GM19468 (cell line): ENCODE measurements around the gene PDE4D.

ENCODE experiments used
- ATAC-seq: cut with Tn5 transposase; IDR thresholded peaks from one replicate; pipeline ENCODE4 v1.9.1; 2021; ENCODE audit warnings: mild to moderate bottlenecking, moderate library complexity, moderate number of reproducible peaks; ENCODE audit not compliant: unreplicated experiment; ENCODE audit errors: extremely low read depth

The PDE4D gene

DNA sequence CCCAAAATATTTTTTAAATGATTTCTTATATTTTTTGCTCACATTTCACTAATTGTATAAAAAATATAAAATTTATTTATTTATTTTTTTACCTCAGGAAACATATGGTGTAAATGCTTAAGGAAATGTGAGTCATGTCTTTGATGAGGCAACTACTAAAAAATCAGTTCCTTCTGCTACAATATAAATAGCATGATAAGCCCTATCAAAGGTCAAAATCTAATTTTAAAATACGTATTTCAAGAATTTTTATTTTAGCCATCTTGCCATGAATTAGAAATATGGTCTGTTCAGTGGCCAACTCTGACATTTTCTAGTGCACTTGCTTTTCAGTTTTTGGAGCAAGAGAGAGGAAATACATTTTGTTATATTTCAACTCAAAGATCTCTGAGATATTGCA is 50.5 kb downstream of the PDE4D start:
- no peak for ATAC-seq

DNA sequence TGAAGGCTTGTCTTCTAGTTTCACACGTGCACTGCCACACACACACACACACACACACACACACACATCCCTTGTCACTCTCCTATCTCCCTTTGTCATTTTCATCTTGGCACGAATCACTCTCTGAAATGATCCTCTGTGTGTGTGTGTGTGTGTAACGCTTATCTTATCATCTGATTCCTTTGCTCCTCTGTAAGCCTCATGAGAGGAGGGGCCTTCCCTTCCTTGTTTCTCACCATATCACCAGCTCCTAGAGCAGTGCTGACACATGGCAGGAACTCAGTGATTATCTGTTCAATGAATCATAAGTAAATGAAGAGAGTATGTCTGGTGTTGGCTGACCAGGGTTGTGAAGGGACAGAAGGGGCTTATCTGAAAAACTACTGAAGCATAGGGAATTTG is 53.3 kb downstream of the PDE4D start:
- no peak for ATAC-seq

DNA sequence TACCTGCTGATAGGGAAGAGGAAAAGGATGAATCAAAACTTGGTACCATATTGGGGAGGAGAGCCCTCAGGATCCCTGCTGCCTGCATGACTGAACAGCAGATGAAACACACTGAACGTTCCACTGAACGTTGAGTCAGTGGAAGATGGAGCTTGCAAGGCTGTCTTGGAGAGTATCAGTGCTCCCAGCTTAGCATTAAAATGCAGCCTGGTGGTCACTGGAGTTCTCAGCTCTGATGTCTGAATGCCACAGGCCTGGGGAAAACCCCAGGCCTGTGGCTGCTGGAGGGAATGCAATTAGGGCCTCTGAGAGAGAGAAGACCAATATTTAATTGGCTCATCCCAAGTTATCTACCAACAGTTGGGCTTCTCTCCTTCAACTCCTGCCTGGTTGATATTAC is 54.5 kb downstream of the PDE4D start:
- ATAC-seq = no peak

GRCh38 chr5:59838067-59838466 is 55.5 kb downstream of the PDE4D start:
- no peak for ATAC-seq

DNA sequence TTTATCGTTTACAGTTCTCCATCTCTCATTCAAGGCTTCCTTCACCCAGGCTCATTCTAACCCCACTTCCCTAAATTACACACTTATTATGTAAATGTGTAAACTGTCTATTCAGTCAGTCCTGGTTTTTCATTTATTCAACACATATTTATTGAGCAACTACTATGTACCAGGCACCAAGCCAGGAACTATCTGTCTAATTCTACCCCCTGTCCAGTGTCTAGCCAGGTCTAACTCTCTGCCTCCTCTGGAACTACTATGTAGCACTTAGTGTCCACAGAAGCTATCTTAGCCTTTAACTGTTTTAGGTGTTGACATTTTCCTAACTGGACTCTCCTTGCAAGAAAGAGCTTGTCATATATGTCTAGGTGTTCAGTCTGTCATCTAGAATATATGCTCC is 56.5 kb downstream of the PDE4D start:
- ATAC-seq = no peak

DNA sequence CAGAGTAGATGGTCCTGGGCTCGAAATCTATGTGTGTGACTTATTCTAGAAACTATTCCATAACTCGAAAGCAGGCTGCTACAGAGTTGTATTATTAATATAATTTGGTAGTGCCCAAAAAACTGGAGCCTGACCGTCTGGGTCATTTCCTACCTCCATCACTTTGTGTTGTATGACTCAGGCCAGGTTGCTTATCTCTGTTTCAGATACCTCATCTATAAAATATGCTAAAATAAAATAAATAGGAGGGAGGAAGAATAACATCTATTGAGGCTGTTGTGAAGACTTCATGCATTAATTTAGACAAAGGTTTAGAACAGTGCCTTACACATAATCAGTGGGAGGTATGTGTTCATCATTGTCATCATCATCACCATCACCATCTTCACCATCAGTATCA is 57.7 kb downstream of the PDE4D start:
- no peak for ATAC-seq

DNA sequence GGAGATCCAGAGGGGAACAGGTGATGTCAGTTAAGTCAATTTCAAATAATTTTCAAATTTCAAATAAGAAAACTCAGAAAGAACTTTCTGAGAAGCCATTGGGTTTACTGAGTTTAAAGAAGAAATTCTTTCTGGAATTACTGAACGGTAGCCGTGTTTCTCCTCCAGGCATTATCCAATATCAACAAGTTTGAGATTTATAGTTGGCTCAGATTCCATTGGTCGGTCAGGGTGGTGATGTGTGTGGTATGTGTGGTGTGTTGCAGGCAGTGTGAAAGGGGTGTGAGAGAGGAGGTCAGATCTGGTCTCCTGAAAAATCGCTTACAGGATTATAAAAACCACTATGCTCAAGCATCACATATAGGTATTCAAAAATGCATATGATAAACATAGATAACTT is 60.1 kb downstream of the PDE4D start:
- ATAC-seq = no peak

DNA sequence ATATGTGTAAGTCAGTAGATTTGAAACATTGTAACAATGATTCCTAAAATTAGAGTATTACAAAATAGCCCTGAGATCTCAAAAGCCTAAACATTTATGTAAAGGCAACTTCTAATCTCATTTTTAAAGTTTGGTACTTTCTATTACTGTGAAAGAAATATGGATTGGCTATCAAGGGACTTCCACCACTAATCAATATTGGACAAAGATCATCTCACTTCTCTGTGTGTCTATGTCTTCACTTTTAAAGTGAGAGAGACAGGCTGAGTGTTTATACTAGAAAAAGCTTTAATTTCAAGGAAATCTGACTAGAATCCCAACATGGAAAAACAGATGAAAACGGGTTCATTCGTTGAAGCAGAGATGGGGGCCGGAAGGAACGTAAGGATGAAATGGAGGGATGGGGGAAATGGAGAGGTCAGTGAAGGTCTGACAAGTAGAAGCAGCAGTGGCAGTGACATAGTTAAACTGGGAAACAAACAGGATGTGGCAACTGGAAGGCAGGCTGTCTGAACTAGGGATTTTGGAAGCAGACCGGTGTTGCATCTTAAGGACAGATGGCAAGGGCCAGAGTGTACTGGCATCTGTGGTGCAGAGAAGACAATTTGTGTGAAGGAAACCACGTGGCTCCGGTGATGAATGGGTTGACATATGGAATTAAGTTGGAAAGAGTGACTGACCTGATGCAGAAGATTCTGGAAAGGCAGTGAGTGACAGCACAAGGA is 60.8 kb downstream of the PDE4D start:
- no peak for ATAC-seq

DNA sequence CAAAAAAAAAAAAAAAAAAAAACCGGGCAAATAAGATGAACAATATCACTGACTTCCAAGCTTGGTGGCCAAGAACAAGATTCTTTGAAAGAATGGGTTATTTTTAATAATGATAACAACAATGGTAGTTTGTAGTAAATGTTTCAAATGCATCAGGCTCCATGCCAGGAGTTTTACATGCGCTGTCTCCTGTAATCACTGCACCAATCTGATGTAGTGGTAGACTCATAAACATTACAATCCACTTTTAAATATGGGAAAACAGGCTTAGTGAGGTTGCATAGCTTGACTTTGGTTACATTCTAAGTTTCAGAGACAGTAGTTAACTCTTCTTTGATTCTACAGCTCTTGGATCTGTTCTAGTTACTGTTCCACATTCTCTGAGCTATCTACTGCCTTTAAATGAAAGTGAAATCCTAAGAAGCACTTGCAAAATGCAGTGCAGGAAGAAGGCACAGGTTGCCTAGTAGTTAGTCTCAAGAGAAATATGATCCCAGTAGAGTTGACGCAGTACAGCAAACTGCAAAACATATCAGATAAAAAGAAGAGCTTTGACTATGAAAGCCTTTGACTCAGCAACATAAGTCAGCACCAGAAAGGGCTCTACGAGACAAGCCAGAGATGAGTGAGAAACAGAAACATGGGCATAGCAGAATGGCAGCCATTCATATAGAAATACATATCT is 62.1 kb downstream of the PDE4D start:
- no peak for ATAC-seq

GRCh38 chr5:59830536-59831200 is 62.9 kb downstream of the PDE4D start:
- no peak for ATAC-seq

- no peak for ATAC-seq
Observed at GRCh38 chr5:59829922-59830321, 63.6 kb downstream of the PDE4D start.

GRCh38 chr5:59829386-59829785 is 64.1 kb downstream of the PDE4D start:
- no peak for ATAC-seq

DNA sequence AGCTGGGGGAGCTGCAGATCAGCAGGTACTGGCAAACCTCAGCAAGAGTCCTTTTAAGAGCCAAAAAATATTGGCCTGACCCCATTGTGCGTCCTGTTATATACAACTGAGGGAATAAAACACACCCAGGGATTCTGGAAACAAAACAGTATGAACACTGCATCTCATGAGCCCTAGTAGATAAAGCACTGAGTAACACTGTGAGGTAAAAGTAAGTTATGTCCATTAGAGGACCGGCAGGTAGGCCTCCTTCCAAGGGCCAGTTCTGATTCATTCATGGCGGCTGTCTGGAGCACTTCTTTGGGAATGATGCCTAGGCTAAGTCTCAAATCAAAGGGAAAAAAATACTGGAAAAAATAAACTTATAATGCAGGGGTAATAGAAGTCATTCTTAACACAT is 64.9 kb downstream of the PDE4D start:
- ATAC-seq = no peak

GRCh38 chr5:59826996-59827395 is 66.5 kb downstream of the PDE4D start:
- no peak for ATAC-seq

DNA sequence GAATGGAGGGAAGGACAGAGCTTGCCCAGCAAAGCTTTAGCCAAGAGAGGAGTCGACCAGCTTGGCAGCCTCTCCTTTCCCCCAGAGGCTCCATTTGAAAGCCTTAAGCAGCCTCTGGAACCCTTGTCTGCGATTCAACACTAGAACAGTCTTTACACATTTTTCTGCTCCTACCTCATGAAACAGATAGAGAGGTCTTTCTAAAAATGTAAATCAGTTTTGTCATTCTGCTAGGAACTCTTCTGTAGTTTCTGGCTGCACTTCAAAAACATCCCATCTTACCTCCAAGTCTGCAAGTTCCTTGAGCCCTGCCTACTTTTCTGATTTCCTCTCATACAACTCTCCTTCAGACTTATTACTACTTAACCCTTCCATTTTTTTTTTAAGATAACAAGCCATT is 70.1 kb downstream of the PDE4D start:
- no peak for ATAC-seq

- no peak for ATAC-seq
Observed at GRCh38 chr5:59819806-59820205, 73.7 kb downstream of the PDE4D start.

GRCh38 chr5:59817536-59817935 is 76.0 kb downstream of the PDE4D start:
- ATAC-seq = no peak

GRCh38 chr5:59816654-59817300 is 76.7 kb downstream of the PDE4D start:
- ATAC-seq = no peak

- ATAC-seq = no peak
Observed at GRCh38 chr5:59814537-59814872, 79.0 kb downstream of the PDE4D start.

GRCh38 chr5:59813761-59814536 is 79.6 kb downstream of the PDE4D start:
- peak; percentile 65 for ATAC-seq
